IPS-NIHi7 (cell line): ENCODE data around the gene MAP2K3.

Experiments used
- DNase-seq: peaks from one replicate; pipeline ENCODE4 v3.0.0; 2012; ENCODE audit warnings: mixed read lengths; ENCODE audit errors: extremely low spot score

The MAP2K3 gene

GRCh38 chr17:21252796-21253645 lies 31.5 kb upstream of the MAP2K3 start, which contains the start of gene NATD1:
Gene NATD1, minus strand, starts transcription at chr17:21253410. Its CDS starts 146 bp downstream, at chr17:21253264.
- peak; percentile 88 for DNase-seq

- DNase-seq: no peak
Observed at GRCh38 chr17:21253646-21254441, 30.7 kb upstream of the MAP2K3 start.

GRCh38 chr17:21258593-21258992 lies 25.9 kb upstream of the MAP2K3 start:
- DNase-seq: no peak

GRCh38 chr17:21262259-21262993 lies 22.1 kb upstream of the MAP2K3 start:
- DNase-seq: no peak

- DNase-seq: no peak
Observed at GRCh38 chr17:21263376-21263775, 21.1 kb upstream of the MAP2K3 start.

GRCh38 chr17:21268596-21269188 lies 15.8 kb upstream of the MAP2K3 start:
- DNase-seq: no peak

GRCh38 chr17:21269394-21269793 lies 15.1 kb upstream of the MAP2K3 start:
- DNase-seq: no peak

- DNase-seq: no peak
Observed at GRCh38 chr17:21271454-21272183, 12.9 kb upstream of the MAP2K3 start.

- DNase-seq: no peak
Observed at GRCh38 chr17:21272250-21272649, 12.3 kb upstream of the MAP2K3 start.

- DNase-seq: no peak
Observed at GRCh38 chr17:21272881-21273792, 11.4 kb upstream of the MAP2K3 start.

GRCh38 chr17:21275047-21275578 lies 9.4 kb upstream of the MAP2K3 start:
- DNase-seq: no peak

- DNase-seq: peak; percentile 98
Observed at GRCh38 chr17:21275579-21276263, 8.8 kb upstream of the MAP2K3 start.

- no peak for DNase-seq
Observed at GRCh38 chr17:21276264-21276588, 8.3 kb upstream of the MAP2K3 start.

GRCh38 chr17:21277332-21277731 lies 7.2 kb upstream of the MAP2K3 start:
- DNase-seq: no peak

GRCh38 chr17:21278450-21279197 lies 5.9 kb upstream of the MAP2K3 start:
- DNase-seq: no peak

- no peak for DNase-seq
Observed at GRCh38 chr17:21279198-21279535, 5.3 kb upstream of the MAP2K3 start.

- DNase-seq: no peak
Observed at GRCh38 chr17:21279582-21279981, 4.9 kb upstream of the MAP2K3 start.

GRCh38 chr17:21280081-21280518 lies 4.4 kb upstream of the MAP2K3 start:
- peak; percentile 86 for DNase-seq

- DNase-seq: no peak
Observed at GRCh38 chr17:21282231-21282630, 2.3 kb upstream of the MAP2K3 start.
